GM19043 (cell line): ENCODE data around the gene SMIM45.

ENCODE experiments used
- ATAC-seq: cut with Tn5 transposase; IDR thresholded peaks from one replicate; pipeline ENCODE4 v1.9.1; 2021; ENCODE audit warnings: low read depth; ENCODE audit not compliant: unreplicated experiment

The SMIM45 gene

GRCh38 chr22:41951898-41952474 is at the start of gene SMIM45:
Gene SMIM45, plus strand, starts transcription at chr22:41952150.
- ATAC-seq: no peak

GRCh38 chr22:41902932-41903421 is 49.0 kb upstream of the SMIM45 start:
- ATAC-seq: no peak

- ATAC-seq: no peak
Observed at GRCh38 chr22:41904450-41905410, 47.2 kb upstream of the SMIM45 start.

- no peak for ATAC-seq
Observed at GRCh38 chr22:41905411-41906202, 46.3 kb upstream of the SMIM45 start.

- no peak for ATAC-seq
Observed at GRCh38 chr22:41906822-41907221, 45.1 kb upstream of the SMIM45 start.

GRCh38 chr22:41907436-41908401 is 44.2 kb upstream of the SMIM45 start:
- no peak for ATAC-seq

GRCh38 chr22:41908411-41909309 is 43.3 kb upstream of the SMIM45 start:
- no peak for ATAC-seq

- ATAC-seq: no peak
Observed at GRCh38 chr22:41909310-41910049, 42.5 kb upstream of the SMIM45 start.

- no peak for ATAC-seq
Observed at GRCh38 chr22:41910050-41911000, 41.6 kb upstream of the SMIM45 start.

GRCh38 chr22:41911001-41911611 is 40.8 kb upstream of the SMIM45 start:
- no peak for ATAC-seq

GRCh38 chr22:41912338-41913039 is 39.5 kb upstream of the SMIM45 start:
- ATAC-seq: no peak

- ATAC-seq: no peak
Observed at GRCh38 chr22:41913040-41913719, 38.8 kb upstream of the SMIM45 start.

GRCh38 chr22:41913842-41914534 is 38.0 kb upstream of the SMIM45 start:
- ATAC-seq: no peak

GRCh38 chr22:41914611-41915034 is 37.3 kb upstream of the SMIM45 start:
- ATAC-seq: no peak
